Liver (tissue), 9 donors: ENCODE results near the gene HIP1R. TPM values are rescaled to one million over a fixed set of nuclear protein-coding genes. Genes with fewer than 3 reads are reported as not detected.

Experiments
- DNase-seq: peaks from one replicate; pipeline ENCODE4 v3.0.0-alpha.2; 2017; ENCODE audit warnings: low spot score
- H3K27ac ChIP-seq, 2 donors: one replicate each; pipeline ENCODE4 v1.7.0; 2013; ENCODE audit warnings: inconsistent platforms in 2 of 2, low read length in 2 of 2, control low read depth in 1 of 2, low read depth in 1 of 2, mild to moderate bottlenecking in 1 of 2
- H3K27me3 ChIP-seq, 4 donors: one replicate each; pipeline versions ENCODE4 v1.6.1 to v1.7.0; 2013; ENCODE audit warnings: low read length in 3 of 4, inconsistent platforms in 1 of 4, mild to moderate bottlenecking in 1 of 4, moderate library complexity in 1 of 4; ENCODE audit not compliant: control insufficient read depth in 4 of 4, insufficient read depth in 4 of 4
- H3K36me3 ChIP-seq, 4 donors: one replicate each; pipeline versions ENCODE4 v1.6.1 to v1.7.0; 2013; ENCODE audit warnings: low read length in 3 of 4, mild to moderate bottlenecking in 3 of 4, low read depth in 1 of 4, moderate library complexity in 1 of 4; ENCODE audit not compliant: control insufficient read depth in 4 of 4, insufficient read depth in 3 of 4
- H3K4me1 ChIP-seq, 4 donors: one replicate each; pipeline versions ENCODE4 v1.6.1 to v1.7.0; 2013; ENCODE audit warnings: low read length in 3 of 4, mild to moderate bottlenecking in 3 of 4, moderate library complexity in 1 of 4; ENCODE audit not compliant: control insufficient read depth in 4 of 4, insufficient read depth in 4 of 4
- H3K4me3 ChIP-seq, 3 donors: one replicate each; pipeline versions ENCODE4 v1.6.1 to v1.7.0; 2013; ENCODE audit warnings: low read length in 3 of 3, control low read depth in 1 of 3, low read depth in 1 of 3, mild to moderate bottlenecking in 1 of 3
- H3K9ac ChIP-seq, 2 donors: one replicate each; pipeline ENCODE4 v1.7.0; 2013; ENCODE audit warnings: low read length in 2 of 2, mild to moderate bottlenecking in 2 of 2, moderate library complexity in 2 of 2, control low read depth in 1 of 2, low read depth in 1 of 2
- H3K9me3 ChIP-seq, 4 donors: one replicate each; pipeline versions ENCODE4 v1.6.1 to v1.7.0; 2013; ENCODE audit warnings: low read length in 3 of 4; ENCODE audit not compliant: control insufficient read depth in 4 of 4
- ATF3 ChIP-seq: IDR thresholded peaks from 2 replicates; pipeline ENCODE4 v1.6.1; 2016; ENCODE audit warnings: antibody characterized with exemption
- EGR1 ChIP-seq, 2 donors: IDR thresholded peaks; 2 replicates each; pipeline ENCODE4 v1.6.1; 2016 to 2018; ENCODE audit warnings: antibody characterized with exemption in 2 of 2, low read depth in 2 of 2
- FOXA1 ChIP-seq: IDR thresholded peaks from 2 replicates; pipeline ENCODE4 v1.6.1; 2016; ENCODE audit warnings: antibody characterized with exemption
- FOXA2 ChIP-seq: IDR thresholded peaks from 2 replicates; pipeline ENCODE4 v1.6.1; 2016; ENCODE audit warnings: antibody characterized with exemption
- GABPA ChIP-seq, 2 donors: IDR thresholded peaks in 1 of 2; conservative IDR thresholded peaks in 1 of 2; 2 replicates each; pipeline ENCODE4 v1.6.1; 2016; ENCODE audit warnings: antibody characterized with exemption in 2 of 2, mild to moderate bottlenecking in 1 of 2, moderate library complexity in 1 of 2
- HNF4A ChIP-seq, 2 donors: conservative IDR thresholded peaks; 2 replicates each; pipeline ENCODE4 v1.6.1; 2016; ENCODE audit warnings: antibody characterized with exemption in 2 of 2, mild to moderate bottlenecking in 2 of 2
- HNF4G ChIP-seq: IDR thresholded peaks from 2 replicates; pipeline ENCODE4 v1.6.1; 2016; ENCODE audit warnings: antibody characterized with exemption
- JUND ChIP-seq, 2 donors: IDR thresholded peaks; 2 replicates each; pipeline ENCODE4 v1.6.1; 2016; ENCODE audit warnings: antibody characterized with exemption in 2 of 2
- MAX ChIP-seq: IDR thresholded peaks from 2 replicates; pipeline ENCODE4 v1.6.1; 2016; ENCODE audit warnings: antibody characterized with exemption
- NR2F2 ChIP-seq: IDR thresholded peaks from 2 replicates; pipeline ENCODE4 v1.6.1; 2016; ENCODE audit warnings: antibody characterized with exemption
- RAD21 ChIP-seq, 2 donors: IDR thresholded peaks; 2 replicates each; pipeline ENCODE4 v1.6.1; 2016; ENCODE audit warnings: antibody characterized with exemption in 2 of 2, mild to moderate bottlenecking in 2 of 2
- REST ChIP-seq: IDR thresholded peaks from 2 replicates; pipeline ENCODE4 v1.6.1; 2016; ENCODE audit warnings: antibody characterized with exemption, mild to moderate bottlenecking
- RXRA ChIP-seq, 2 donors: IDR thresholded peaks; 2 replicates each; pipeline ENCODE4 v1.6.1; 2017 to 2018; ENCODE audit warnings: antibody characterized with exemption in 2 of 2, mild to moderate bottlenecking in 1 of 2
- SP1 ChIP-seq: IDR thresholded peaks from 2 replicates; pipeline ENCODE4 v1.6.1; 2018; ENCODE audit warnings: antibody characterized with exemption, mild to moderate bottlenecking
- TAF1 ChIP-seq: conservative IDR thresholded peaks from 2 replicates; pipeline ENCODE4 v1.6.1; 2016; ENCODE audit warnings: antibody characterized with exemption, mild to moderate bottlenecking
- YY1 ChIP-seq: IDR thresholded peaks from 2 replicates; pipeline ENCODE4 v1.6.1; 2016; ENCODE audit warnings: antibody characterized with exemption, mild to moderate bottlenecking
- WGBS: extraction: QIAGEN DNeasy Blood & Tissue Kit; methylation state at CpG from one replicate; pipeline ENCODE4 v1.1.7; 2013; 5-methylcytosine and 5-hydroxymethylcytosine counted together
- polyA plus RNA-seq, 2 donors: library from polyadenylated mRNA; stranded (reverse) in 1 of 2; unstranded in 1 of 2; fragments of 200-250 nt in 1 of 2; fragments of >200 nt in 1 of 2; fragmentation: Nextera tagmentation in 1 of 2; extraction: Ambion mirVana in 1 of 2; gene quantifications; one replicate each; pipeline versions ENCODE4 v1.2.1 to v1.2.3, GENCODE V29; 2013 to 2015
- total RNA-seq, 2 donors: library from RNA; depleted of rRNA; stranded (reverse); fragments of >200 nt; gene quantifications; one replicate each; pipeline ENCODE4 v1.2.3, GENCODE V29; 2014
- TF ChIP-seq, protein P1 (sequence below): fragments of 150-350 bp; IDR thresholded peaks from 2 replicates; pipeline ENCODE4 v1.5.1; 2017; ENCODE audit warnings: improper control_type of control experiment, low read depth, low read length; ENCODE audit not compliant: missing input control
- TF ChIP-seq, protein P2 (sequence below): IDR thresholded peaks from 2 replicates; pipeline ENCODE4 v1.6.1; 2016; ENCODE audit warnings: antibody characterized with exemption
- donor health status: healthy.
- donor health status: healthy.
- donor health status: healthy.
- donor health status: healthy.
- donor health status: healthy.

HIP1R gene
- total and polyA plus RNA-seq, 4 donors: 12.4 to 52.5 (median 17.0) TPM

DNA sequence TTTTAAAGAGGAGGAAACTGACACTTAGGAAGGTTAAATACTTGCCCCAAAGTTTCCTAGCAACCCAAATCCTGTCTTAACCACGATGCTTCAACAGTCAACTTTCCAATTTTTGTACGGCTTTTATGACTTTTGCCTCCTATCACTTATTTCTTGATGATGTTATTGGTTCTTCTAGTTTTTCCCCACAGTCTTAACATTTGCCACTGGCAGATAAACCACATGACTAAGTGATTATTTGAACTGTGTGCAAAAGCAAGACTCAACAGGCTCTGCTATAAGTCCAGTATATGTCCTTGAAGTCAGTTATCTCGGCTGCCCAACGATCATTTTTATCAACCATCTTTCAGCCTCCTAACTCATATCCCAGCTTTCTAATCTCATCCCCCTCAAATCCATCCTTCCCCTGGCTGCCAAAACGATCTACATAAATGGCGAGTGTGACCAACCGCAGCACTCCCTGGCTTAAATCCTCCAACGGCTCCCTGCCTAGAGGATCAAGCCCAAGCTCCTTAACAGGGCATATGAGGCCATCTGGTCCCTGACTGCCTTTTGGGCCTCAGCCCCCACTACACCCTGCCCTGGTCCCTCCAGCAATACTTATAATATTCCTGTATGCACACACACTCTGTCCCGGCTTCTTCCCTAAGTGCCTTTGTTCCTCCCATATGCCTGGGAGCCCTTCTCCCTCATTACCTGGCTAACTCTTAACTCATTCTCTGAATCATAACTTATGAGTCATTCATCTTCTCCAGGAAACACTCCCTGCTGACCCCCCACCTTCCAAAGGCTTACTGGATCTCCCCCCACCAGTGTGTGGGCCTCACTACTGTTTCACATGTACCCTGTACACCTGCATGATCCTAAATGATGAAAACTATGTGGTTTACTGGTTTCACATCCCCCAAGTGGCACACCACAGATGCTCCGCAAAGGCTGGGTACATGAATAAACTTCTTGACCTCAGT lies 51.9 kb downstream of the HIP1R start:
- Histone ChIP-seq H3K27ac (peak overlapping the region; percentile 83 to 90), H3K36me3 (no peaks in the 10 kb centered on the region), H3K27me3 (no peaks in the 10 kb centered on the region), H3K9ac (peak overlapping the region in 1 of 2 donors; percentile 34), H3K9me3 (no peaks in the 10 kb centered on the region), H3K4me3 (no peak overlapping the region), H3K4me1 (peaks cover 0 to 33% (median 14%) of the 10 kb centered on the region in 4 donors)
- no peak for TF ChIP-seq JUND (IDR thresholded peaks at IDR 0.05)
- WGBS: 80% methylated on average over 10 of the region's 10 CpGs
- no peak for DNase-seq

- no peak overlapping the region for H3K4me3 ChIP-seq
- no peaks in the 10 kb centered on the region for H3K9me3 ChIP-seq
- no peak for DNase-seq
- H3K9ac ChIP-seq: peak overlapping the region in 1 of 2 donors; percentile 36
- no peaks in the 10 kb centered on the region for H3K27me3 ChIP-seq
- WGBS: 82% methylated on average over 5 of the region's 5 CpGs
- peak overlapping the region; percentile 83 to 90 for H3K27ac ChIP-seq
- H3K4me1 ChIP-seq: peaks cover 0 to 35% (median 16%) of the 10 kb centered on the region in 4 donors
- TF ChIP-seq GABPA (IDR thresholded peaks at IDR 0.05 in 1 of 2, conservative IDR thresholded peaks at IDR 0.05 in 1 of 2) (no peak), HNF4G (no peak), REST (no peak), SP1 (no peak), RXRA (IDR thresholded peaks at IDR 0.05) (no peak), FOXA2 (no peak), HNF4A (conservative IDR thresholded peaks at IDR 0.05) (no peak), YY1 (no peak), MAX (no peak), EGR1 (IDR thresholded peaks at IDR 0.05; ENCODE audit: low read depth in 2 of 2) (no peak), FOXA1 (no peak), ATF3 (no peak), TAF1 (no peak), NR2F2 (no peak), RAD21 (IDR thresholded peaks at IDR 0.05) (no peak), JUND (IDR thresholded peaks at IDR 0.05) (no peak)
- TF ChIP-seq, protein P1, sequence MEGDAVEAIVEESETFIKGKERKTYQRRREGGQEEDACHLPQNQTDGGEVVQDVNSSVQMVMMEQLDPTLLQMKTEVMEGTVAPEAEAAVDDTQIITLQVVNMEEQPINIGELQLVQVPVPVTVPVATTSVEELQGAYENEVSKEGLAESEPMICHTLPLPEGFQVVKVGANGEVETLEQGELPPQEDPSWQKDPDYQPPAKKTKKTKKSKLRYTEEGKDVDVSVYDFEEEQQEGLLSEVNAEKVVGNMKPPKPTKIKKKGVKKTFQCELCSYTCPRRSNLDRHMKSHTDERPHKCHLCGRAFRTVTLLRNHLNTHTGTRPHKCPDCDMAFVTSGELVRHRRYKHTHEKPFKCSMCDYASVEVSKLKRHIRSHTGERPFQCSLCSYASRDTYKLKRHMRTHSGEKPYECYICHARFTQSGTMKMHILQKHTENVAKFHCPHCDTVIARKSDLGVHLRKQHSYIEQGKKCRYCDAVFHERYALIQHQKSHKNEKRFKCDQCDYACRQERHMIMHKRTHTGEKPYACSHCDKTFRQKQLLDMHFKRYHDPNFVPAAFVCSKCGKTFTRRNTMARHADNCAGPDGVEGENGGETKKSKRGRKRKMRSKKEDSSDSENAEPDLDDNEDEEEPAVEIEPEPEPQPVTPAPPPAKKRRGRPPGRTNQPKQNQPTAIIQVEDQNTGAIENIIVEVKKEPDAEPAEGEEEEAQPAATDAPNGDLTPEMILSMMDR: no peak
- TF ChIP-seq, protein P2, sequence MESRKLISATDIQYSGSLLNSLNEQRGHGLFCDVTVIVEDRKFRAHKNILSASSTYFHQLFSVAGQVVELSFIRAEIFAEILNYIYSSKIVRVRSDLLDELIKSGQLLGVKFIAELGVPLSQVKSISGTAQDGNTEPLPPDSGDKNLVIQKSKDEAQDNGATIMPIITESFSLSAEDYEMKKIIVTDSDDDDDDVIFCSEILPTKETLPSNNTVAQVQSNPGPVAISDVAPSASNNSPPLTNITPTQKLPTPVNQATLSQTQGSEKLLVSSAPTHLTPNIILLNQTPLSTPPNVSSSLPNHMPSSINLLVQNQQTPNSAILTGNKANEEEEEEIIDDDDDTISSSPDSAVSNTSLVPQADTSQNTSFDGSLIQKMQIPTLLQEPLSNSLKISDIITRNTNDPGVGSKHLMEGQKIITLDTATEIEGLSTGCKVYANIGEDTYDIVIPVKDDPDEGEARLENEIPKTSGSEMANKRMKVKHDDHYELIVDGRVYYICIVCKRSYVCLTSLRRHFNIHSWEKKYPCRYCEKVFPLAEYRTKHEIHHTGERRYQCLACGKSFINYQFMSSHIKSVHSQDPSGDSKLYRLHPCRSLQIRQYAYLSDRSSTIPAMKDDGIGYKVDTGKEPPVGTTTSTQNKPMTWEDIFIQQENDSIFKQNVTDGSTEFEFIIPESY: no peak
- H3K36me3 ChIP-seq: peaks cover 0 to 1% (median 0%) of the 10 kb centered on the region in 4 donors
Measured at GRCh38 chr12:122887819-122888212, 52.6 kb downstream of the HIP1R start.
